Keratinocyte (primary cell): ENCODE measurements around the gene PIBF1.

Experiments
- EZH2 ChIP-seq: IDR thresholded peaks from one replicate; pipeline ENCODE4 v1.6.1; 2012; ENCODE audit warnings: inconsistent platforms, mild to moderate bottlenecking, low read length, moderate library complexity
- TF ChIP-seq, protein P1 (sequence below), 3 experiments: IDR thresholded peaks in 1 of 3; conservative IDR thresholded peaks in 1 of 3; optimal IDR thresholded peaks in 1 of 3; 2 replicates in 2 of 3; 3 replicates in 1 of 3; pipeline versions ENCODE3 to v1.5.1; 2011; ENCODE audit warnings: low read length in 3 of 3, mild to moderate bottlenecking in 3 of 3, moderate library complexity in 2 of 3, control low read depth in 1 of 3, inconsistent platforms in 1 of 3; ENCODE audit not compliant: insufficient read depth in 2 of 3; ENCODE audit errors: extremely low read depth in 1 of 3

DNA sequence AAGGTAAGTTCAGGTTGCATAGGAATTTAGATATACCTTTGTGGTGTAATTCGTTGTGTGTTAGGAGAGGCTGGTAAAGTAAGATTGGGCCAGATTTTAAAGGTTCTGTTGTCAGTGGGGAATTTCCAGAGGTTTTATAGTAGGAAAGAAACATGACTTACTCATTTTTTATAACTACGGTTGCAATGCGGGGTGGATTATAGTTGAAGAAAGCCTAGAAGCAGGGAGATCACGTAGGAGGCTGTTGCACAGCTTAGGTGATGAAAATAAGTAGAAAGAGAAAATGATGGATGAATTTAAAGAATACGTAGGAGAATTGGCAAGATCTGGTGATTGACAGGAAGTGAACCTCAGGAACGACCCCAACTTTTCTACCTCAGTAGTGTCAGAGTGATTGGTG, 61.1 kb downstream of the PIBF1 start:
- TF ChIP-seq, protein P1, sequence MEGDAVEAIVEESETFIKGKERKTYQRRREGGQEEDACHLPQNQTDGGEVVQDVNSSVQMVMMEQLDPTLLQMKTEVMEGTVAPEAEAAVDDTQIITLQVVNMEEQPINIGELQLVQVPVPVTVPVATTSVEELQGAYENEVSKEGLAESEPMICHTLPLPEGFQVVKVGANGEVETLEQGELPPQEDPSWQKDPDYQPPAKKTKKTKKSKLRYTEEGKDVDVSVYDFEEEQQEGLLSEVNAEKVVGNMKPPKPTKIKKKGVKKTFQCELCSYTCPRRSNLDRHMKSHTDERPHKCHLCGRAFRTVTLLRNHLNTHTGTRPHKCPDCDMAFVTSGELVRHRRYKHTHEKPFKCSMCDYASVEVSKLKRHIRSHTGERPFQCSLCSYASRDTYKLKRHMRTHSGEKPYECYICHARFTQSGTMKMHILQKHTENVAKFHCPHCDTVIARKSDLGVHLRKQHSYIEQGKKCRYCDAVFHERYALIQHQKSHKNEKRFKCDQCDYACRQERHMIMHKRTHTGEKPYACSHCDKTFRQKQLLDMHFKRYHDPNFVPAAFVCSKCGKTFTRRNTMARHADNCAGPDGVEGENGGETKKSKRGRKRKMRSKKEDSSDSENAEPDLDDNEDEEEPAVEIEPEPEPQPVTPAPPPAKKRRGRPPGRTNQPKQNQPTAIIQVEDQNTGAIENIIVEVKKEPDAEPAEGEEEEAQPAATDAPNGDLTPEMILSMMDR (optimal IDR thresholded peaks at IDR 0.05 in 1 of 3, IDR thresholded peaks at IDR 0.05 in 1 of 3, conservative IDR thresholded peaks at IDR 0.05 in 1 of 3; ENCODE audit: extremely low read depth in 1 of 3, insufficient read depth in 2 of 3, low read length in 3 of 3) = no peak
- TF ChIP-seq EZH2 = no peak
